ENCODE measurements around the gene AKR7A2.
A peak's percentile ranks its signal among the peaks of the same experiment; 100 is the strongest.

Gene AKR7A2

GRCh38 chr1:19311931-19312781 lies at the start of gene AKR7A2, which contains the start of gene SLC66A1:
Gene AKR7A2 (minus strand): TSS chr1:19312144. CDS start chr1:19312124, 20 bp downstream.
Gene SLC66A1 (plus strand): TSS chr1:19312326. CDS start chr1:19317678, 5,352 bp downstream.
- DNase-seq: peak; percentile 92

- no peak for DNase-seq
Measured at GRCh38 chr1:19360843-19361610, 49.1 kb upstream of the AKR7A2 start.

GRCh38 chr1:19360432-19360831 lies 48.5 kb upstream of the AKR7A2 start:
- no peak for DNase-seq

GRCh38 chr1:19360016-19360415 lies 48.1 kb upstream of the AKR7A2 start:
- DNase-seq: no peak

GRCh38 chr1:19359357-19359756 lies 47.4 kb upstream of the AKR7A2 start:
- DNase-seq: no peak

- no peak for DNase-seq
Measured at GRCh38 chr1:19358710-19359109, 46.8 kb upstream of the AKR7A2 start.

- DNase-seq: no peak
Measured at GRCh38 chr1:19357299-19357986, 45.5 kb upstream of the AKR7A2 start.

- DNase-seq: no peak
Measured at GRCh38 chr1:19356266-19356665, 44.3 kb upstream of the AKR7A2 start.

GRCh38 chr1:19354531-19354981 lies 42.6 kb upstream of the AKR7A2 start:
- no peak for DNase-seq

GRCh38 chr1:19353596-19353995 lies 41.7 kb upstream of the AKR7A2 start:
- DNase-seq: no peak

- DNase-seq: no peak
Measured at GRCh38 chr1:19352839-19353238, 40.9 kb upstream of the AKR7A2 start.

GRCh38 chr1:19351873-19352272 lies 39.9 kb upstream of the AKR7A2 start:
- no peak for DNase-seq

GRCh38 chr1:19350566-19350965 lies 38.6 kb upstream of the AKR7A2 start:
- no peak for DNase-seq

GRCh38 chr1:19349999-19350398 lies 38.1 kb upstream of the AKR7A2 start:
- DNase-seq: no peak

- DNase-seq: no peak
Measured at GRCh38 chr1:19348441-19349198, 36.7 kb upstream of the AKR7A2 start.

- no peak for DNase-seq
Measured at GRCh38 chr1:19347533-19348172, 35.7 kb upstream of the AKR7A2 start.

- DNase-seq: no peak
Measured at GRCh38 chr1:19346026-19346425, 34.1 kb upstream of the AKR7A2 start.

GRCh38 chr1:19345391-19345790 lies 33.4 kb upstream of the AKR7A2 start:
- no peak for DNase-seq

- no peak for DNase-seq
Measured at GRCh38 chr1:19344831-19345230, 32.9 kb upstream of the AKR7A2 start.

GRCh38 chr1:19344372-19344810 lies 32.4 kb upstream of the AKR7A2 start:
- peak; percentile 22 for DNase-seq

GRCh38 chr1:19343617-19344350 lies 31.8 kb upstream of the AKR7A2 start:
- no peak for DNase-seq

Measured in fibroblast of upper back skin (primary cell).